H1 (cell line): ENCODE measurements around the gene ZRANB3. TPM values are rescaled to one million over a fixed set of nuclear protein-coding genes. Genes with fewer than 3 reads are reported as not detected.

Source experiments
- CTCF ChIA-PET: fragments of 300-600 bp; sonication (Branson Sonifier 250); formaldehyde crosslinking; loops from one replicate; lab custom pipeline; 2021; ENCODE audit not compliant: partially characterized antibody; lab: Charles Lee
- POLR2A ChIA-PET: fragments of 300-600 bp; sonication (Branson Sonifier 250); formaldehyde crosslinking; loops from one replicate; lab custom pipeline; 2021; ENCODE audit warnings: inconsistent platforms; ENCODE audit not compliant: partially characterized antibody; lab: Charles Lee
- DNase-seq, 2 experiments: peaks; one replicate each; pipeline versions ENCODE4 v3.0.0 to v3.0.0-alpha.2; 2010 to 2022; ENCODE audit warnings: low spot score in 2 of 2, low read depth in 1 of 2, mixed read lengths in 1 of 2
- FAIRE-seq: peaks from 2 replicates; lab custom pipeline; 2011; peaks lifted over from hg19 to GRCh38; lab: Jason Lieb, UNC
- H2AFZ ChIP-seq: 2 replicates; pipeline ENCODE4 v1.8.1; 2012; ENCODE audit warnings: low read length, inconsistent platforms
- H2AK5ac ChIP-seq: 2 replicates; pipeline ENCODE4 v1.6.1; 2013; ENCODE audit warnings: low read depth, low read length
- H2BK120ac ChIP-seq: replicated peaks from 2 replicates; pipeline ENCODE3; 2013; ENCODE audit warnings: low read depth, low read length, inconsistent platforms
- H2BK12ac ChIP-seq: 2 replicates; pipeline ENCODE4 v1.6.1; 2013; ENCODE audit warnings: low read depth, low read length
- H2BK15ac ChIP-seq: 2 replicates; pipeline ENCODE4 v1.6.1; 2013; ENCODE audit warnings: low read length
- H2BK20ac ChIP-seq: 2 replicates; pipeline ENCODE4 v1.6.1; 2013; ENCODE audit warnings: low read length
- H2BK5ac ChIP-seq: 2 replicates; pipeline ENCODE4 v1.6.1; 2013; ENCODE audit warnings: low read depth, low read length
- H3K14ac ChIP-seq: 2 replicates; pipeline ENCODE4 v1.6.1; 2013; ENCODE audit warnings: inconsistent platforms; ENCODE audit not compliant: insufficient read length
- H3K18ac ChIP-seq: 2 replicates; pipeline ENCODE4 v1.6.1; 2013; ENCODE audit warnings: low read length; ENCODE audit errors: extremely low read depth
- H3K23ac ChIP-seq: 2 replicates; pipeline ENCODE4 v1.6.1; 2013; ENCODE audit warnings: inconsistent platforms; ENCODE audit not compliant: insufficient read length
- H3K23me2 ChIP-seq: 2 replicates; pipeline ENCODE4 v1.6.1; 2013; ENCODE audit warnings: low read depth, low read length
- H3K27ac ChIP-seq: 2 replicates; pipeline ENCODE4 v1.6.1; 2011; ENCODE audit warnings: low read depth, low read length, inconsistent platforms
- H3K27me3 ChIP-seq, 4 experiments: replicated peaks in 1 of 4; 1 replicate in 1 of 4; 2 replicates in 3 of 4; pipeline versions ENCODE4 v1.6.1 to v1.8.1; 2011 to 2013; ENCODE audit warnings: low read length in 3 of 4, mild to moderate bottlenecking in 3 of 4, inconsistent platforms in 2 of 4, mixed read lengths in 2 of 4, moderate library complexity in 1 of 4; ENCODE audit not compliant: control insufficient read depth in 3 of 4, insufficient read depth in 3 of 4; ENCODE audit errors: extremely low read depth in 1 of 4
- H3K36me3 ChIP-seq, 4 experiments: 2 replicates each; pipeline versions ENCODE4 v1.6.1 to v1.8.1; 2011 to 2013; ENCODE audit warnings: mild to moderate bottlenecking in 4 of 4, low read length in 3 of 4, moderate library complexity in 2 of 4, control low read depth in 1 of 4, inconsistent platforms in 1 of 4; ENCODE audit not compliant: insufficient read depth in 4 of 4, control insufficient read depth in 2 of 4
- H3K4ac ChIP-seq: replicated peaks from 2 replicates; pipeline ENCODE3; 2013; ENCODE audit warnings: low read length, low read depth, mixed read lengths, inconsistent platforms; ENCODE audit not compliant: insufficient read length
- H3K4me1 ChIP-seq, 4 experiments: replicated peaks in 1 of 4; 1 replicate in 1 of 4; 2 replicates in 3 of 4; pipeline versions ENCODE4 v1.6.1 to v1.8.1; 2011 to 2013; ENCODE audit warnings: low read length in 3 of 4, inconsistent platforms in 2 of 4, mixed read lengths in 1 of 4; ENCODE audit not compliant: insufficient read depth in 4 of 4, control insufficient read depth in 3 of 4
- H3K4me2 ChIP-seq, 2 experiments: 2 replicates each; pipeline versions ENCODE4 v1.6.1 to v1.8.1; 2011 to 2013; ENCODE audit warnings: low read depth in 2 of 2, low read length in 2 of 2, control low read depth in 1 of 2, inconsistent platforms in 1 of 2, mild to moderate bottlenecking in 1 of 2; ENCODE audit not compliant: insufficient read depth in 1 of 2
- H3K4me3 ChIP-seq, 4 experiments: fragments of 200-600, 300-600 bp in 1 of 4; sonication (generic), shearing (Covaris generic), sonication (Bioruptor Twin) in 1 of 4; 2 replicates each; pipeline versions ENCODE4 v1.5.1 to v1.8.1; 2011 to 2016; ENCODE audit warnings: low read length in 4 of 4, low read depth in 3 of 4, control low read depth in 2 of 4, inconsistent platforms in 2 of 4, mild to moderate bottlenecking in 2 of 4, mixed read lengths in 1 of 4, moderate library complexity in 1 of 4; ENCODE audit not compliant: insufficient read depth in 2 of 4; ENCODE audit errors: extremely low read depth in 1 of 4
- H3K56ac ChIP-seq: replicated peaks from 2 replicates; pipeline ENCODE3; 2013; ENCODE audit warnings: low read depth, mild to moderate bottlenecking, mixed read lengths, low read length, inconsistent platforms; ENCODE audit not compliant: insufficient read length
- H3K79me1 ChIP-seq: 2 replicates; pipeline ENCODE4 v1.6.1; 2013; ENCODE audit warnings: low read depth, low read length, control low read depth
- H3K79me2 ChIP-seq, 2 experiments: 2 replicates each; pipeline versions ENCODE4 v1.6.1 to v1.8.1; 2012 to 2013; ENCODE audit warnings: low read length in 2 of 2, mild to moderate bottlenecking in 2 of 2, inconsistent platforms in 1 of 2; ENCODE audit not compliant: insufficient read depth in 2 of 2, control insufficient read depth in 1 of 2
- H3K9ac ChIP-seq, 4 experiments: replicated peaks in 1 of 4; 1 replicate in 1 of 4; 2 replicates in 3 of 4; pipeline versions ENCODE4 v1.6.1 to v1.8.1; 2011 to 2013; ENCODE audit warnings: low read depth in 3 of 4, low read length in 3 of 4, control low read depth in 2 of 4, mild to moderate bottlenecking in 2 of 4, moderate library complexity in 2 of 4, inconsistent platforms in 1 of 4; ENCODE audit errors: extremely low read depth in 1 of 4
- H3K9me3 ChIP-seq, 2 experiments: 2 replicates each; pipeline versions ENCODE4 v1.6.1 to v1.8.1; 2012 to 2013; ENCODE audit warnings: mild to moderate bottlenecking in 2 of 2, moderate library complexity in 2 of 2, control low read depth in 1 of 2, inconsistent platforms in 1 of 2, low read depth in 1 of 2, low read length in 1 of 2, mixed read lengths in 1 of 2; ENCODE audit not compliant: insufficient read depth in 2 of 2
- H4K20me1 ChIP-seq, 2 experiments: replicated peaks in 1 of 2; 2 replicates each; pipeline versions ENCODE3 to v1.8.1; 2011 to 2013; ENCODE audit warnings: inconsistent platforms in 2 of 2, low read length in 2 of 2, mild to moderate bottlenecking in 1 of 2; ENCODE audit not compliant: insufficient read depth in 2 of 2, control insufficient read depth in 1 of 2
- H4K5ac ChIP-seq: 2 replicates; pipeline ENCODE4 v1.6.1; 2013; ENCODE audit warnings: low read length, low read depth, mixed read lengths, inconsistent platforms; ENCODE audit not compliant: insufficient read length
- H4K8ac ChIP-seq: 2 replicates; pipeline ENCODE4 v1.8.0; 2013; ENCODE audit warnings: mild to moderate bottlenecking, moderate library complexity, low read length, inconsistent platforms; ENCODE audit not compliant: insufficient read depth; ENCODE audit errors: extremely low read depth
- H4K91ac ChIP-seq: replicated peaks from 2 replicates; pipeline ENCODE3; 2013; ENCODE audit warnings: low read length, mixed read lengths, inconsistent platforms; ENCODE audit not compliant: insufficient read length
- CTBP2 ChIP-seq: IDR thresholded peaks from 2 replicates; pipeline ENCODE4 v1.7.0; 2011; ENCODE audit warnings: borderline replicate concordance, mild to moderate bottlenecking, moderate library complexity, mixed read lengths, low read length; ENCODE audit not compliant: insufficient read depth, insufficient read length
- KDM4A ChIP-seq: IDR thresholded peaks from one replicate; pipeline ENCODE4 v1.7.1; 2012; ENCODE audit warnings: low read depth, mild to moderate bottlenecking, moderate library complexity, low read length, inconsistent platforms; ENCODE audit not compliant: severe bottlenecking
- WGBS, 2 experiments: shearing (Covaris generic) in 1 of 2; methylation state at CpG; one replicate each; pipeline versions ENCODE4 v1.1.6 to v1.1.7; 2013 to 2015; ENCODE audit warnings: low lambda C conversion rate in 2 of 2, mixed read lengths in 2 of 2, inconsistent platforms in 1 of 2, low coverage in 1 of 2, missing lambda C conversion rate in 1 of 2; ENCODE audit not compliant: insufficient replicate concordance in 2 of 2, insufficient coverage in 1 of 2, insufficient read length in 1 of 2; ENCODE audit errors: extremely low coverage in 1 of 2, missing lambda C conversion rate in 1 of 2; 5-methylcytosine and 5-hydroxymethylcytosine counted together
- polyA plus RNA-seq, 7 experiments: library from polyadenylated mRNA; depleted of rRNA in 3 of 7; stranded (reverse) in 5 of 7; unstranded in 2 of 7; fragments of >200 nt in 5 of 7; fragments of 200-250 nt in 2 of 7; gene quantifications; 1 replicate in 5 of 7; 2 replicates in 1 of 7; 4 replicates in 1 of 7; pipeline versions ENCODE4 v1.2.1 to v1.2.3, GENCODE V29; 2011 to 2013; ENCODE audit warnings: missing spikeins in 2 of 7, mixed read lengths in 2 of 7
- total RNA-seq: library from RNA; stranded (reverse); fragmentation: NEBNext Ultra II Directional; extraction: Animal tissue kit (Norgen Biotek cat#: 25700); gene quantifications from 2 replicates; pipeline ENCODE4 v1.2.1, GENCODE V29; 2021

ZRANB3 gene
- total and polyA plus RNA-seq, 2 of the 8 experiments (the other 6 are each of a cell fraction or from before 2014, with no cell fraction given), result 4.5 to 19.3 TPM

DNA sequence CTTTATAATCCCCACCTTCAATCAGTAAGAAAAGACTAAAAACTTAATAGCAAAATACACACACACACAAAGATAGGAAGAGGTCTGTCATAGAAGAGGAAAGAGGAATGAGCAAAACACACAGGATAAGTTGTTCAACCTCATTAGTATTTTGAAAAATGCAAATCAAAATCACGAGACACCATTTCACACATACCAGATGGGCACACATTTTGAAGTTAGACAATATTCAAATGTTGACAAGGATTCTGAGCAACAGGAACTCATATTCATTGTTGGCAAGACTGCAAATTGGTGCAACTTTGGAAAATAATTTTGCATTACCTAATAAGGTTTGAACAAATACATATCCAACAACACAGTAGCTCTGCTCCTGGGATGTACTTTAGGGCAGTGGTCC lies 351.3 kb downstream of the ZRANB3 start:
- no peak overlapping the region for H2BK12ac ChIP-seq
- H3K18ac ChIP-seq, result no peak overlapping the region
- H4K20me1 ChIP-seq, result no peaks in the 10 kb centered on the region
- TF ChIP-seq KDM4A (no peak), CTBP2 (no peak)
- no peak overlapping the region for H3K14ac ChIP-seq
- peaks cover 0 to 2% of the 10 kb centered on the region in 2 experiments; a peak in 1 of 4 replicates for H3K9me3 ChIP-seq
- H3K23me2 ChIP-seq, result no peaks in the 10 kb centered on the region
- H2BK15ac ChIP-seq, result no peak overlapping the region
- no peak overlapping the region for H2AK5ac ChIP-seq
- no peaks in the 10 kb centered on the region for H3K79me1 ChIP-seq
- no peak overlapping the region for H3K4ac ChIP-seq
- peaks cover 0 to 8% (median 2%) of the 10 kb centered on the region in 4 experiments; a peak in 3 of 8 replicates for H3K36me3 ChIP-seq
- DNase-seq (no peak), FAIRE-seq (no peak)
- no peak overlapping the region for H3K27ac ChIP-seq
- H3K4me2 ChIP-seq, result no peak overlapping the region
- no peak overlapping the region for H3K23ac ChIP-seq
- no peak overlapping the region for H4K91ac ChIP-seq
- no peak overlapping the region for H3K4me3 ChIP-seq
- H3K4me1 ChIP-seq, result peaks cover 0 to 3% (median under 1%) of the 10 kb centered on the region in 4 experiments; a peak in 2 of 7 replicates
- no peak overlapping the region for H3K56ac ChIP-seq
- CTCF ChIA-PET, result interaction anchor here (0.6 to 1.4 kb wide), 2 partner anchors 8 to 151 kb away, joined by 3 read pairs; no protein-coding TSS in a partner anchor
- H2BK5ac ChIP-seq, result no peak overlapping the region
- no peak overlapping the region for H4K5ac ChIP-seq
- no peak overlapping the region for H3K9ac ChIP-seq
- no peak overlapping the region for H2BK20ac ChIP-seq
- H3K27me3 ChIP-seq, result no peaks in the 10 kb centered on the region
- H2BK120ac ChIP-seq, result no peak overlapping the region
- no peak overlapping the region for H2AFZ ChIP-seq
- POLR2A ChIA-PET, result no interaction called here
- WGBS, 2 experiments, result 92% methylated on average over 1 of the region's 1 CpG; no CpG with 5 or more reads in 1 of the 2 experiments
- no peaks in the 10 kb centered on the region for H3K79me2 ChIP-seq
- H4K8ac ChIP-seq, result no peak overlapping the region
